ENCODE results near the gene AKAP10. TPM values are rescaled to one million over a fixed set of nuclear protein-coding genes. Genes with fewer than 3 reads are reported as not detected.
A peak's percentile ranks its signal among the peaks of the same experiment; 100 is the strongest.

AKAP10 gene
- total RNA-seq, 1 experiment from 2014 or later, result 34.1 TPM

GRCh38 chr17:19943599-19943998 lies 34.0 kb downstream of the AKAP10 start:
- ChIA-PET CTCF (interaction anchor here (0.5 to 2.1 kb wide), 2 partner anchors 18 to 65 kb away, joined by 3 to 5 read pairs; partner anchors contain the start of gene SPECC1), POLR2A (no interaction called here)
- TF ChIP-seq CTCF (IDR thresholded peaks at IDR 0.05; ENCODE audit: unreplicated experiment), result no peak
- DNase-seq (ENCODE audit: unreplicated experiment), result no peak
- intact Hi-C loops (cut with micrococcal nuclease), result no loop called here
- H3K4me3 Mint-ChIP-seq (ENCODE audit: unreplicated experiment), result no peak overlapping the region
- no peaks in the 10 kb centered on the region for H3K9me3 Mint-ChIP-seq (ENCODE audit: unreplicated experiment)
- no peak overlapping the region for H3K27ac Mint-ChIP-seq (ENCODE audit: low read depth, unreplicated experiment)
- no TSS peak for BruUV-seq (replicated peaks)
- H3K4me1 Mint-ChIP-seq (ENCODE audit: insufficient read depth, unreplicated experiment), result peaks cover 18% of the 10 kb centered on the region
- H3K27me3 Mint-ChIP-seq (ENCODE audit: insufficient read depth, unreplicated experiment), result no peaks in the 10 kb centered on the region
- H3K36me3 Mint-ChIP-seq (ENCODE audit: insufficient read depth, unreplicated experiment), result peaks cover 64% of the 10 kb centered on the region

GRCh38 chr17:19943026-19943425 lies 34.6 kb downstream of the AKAP10 start:
- H3K27me3 Mint-ChIP-seq (ENCODE audit: insufficient read depth, unreplicated experiment), result no peaks in the 10 kb centered on the region
- intact Hi-C loops (cut with micrococcal nuclease), result no loop called here
- peaks cover 64% of the 10 kb centered on the region for H3K36me3 Mint-ChIP-seq (ENCODE audit: insufficient read depth, unreplicated experiment)
- no peak overlapping the region for H3K4me3 Mint-ChIP-seq (ENCODE audit: unreplicated experiment)
- H3K27ac Mint-ChIP-seq (ENCODE audit: low read depth, unreplicated experiment), result no peak overlapping the region
- DNase-seq (ENCODE audit: unreplicated experiment), result no peak
- peaks cover 14% of the 10 kb centered on the region for H3K4me1 Mint-ChIP-seq (ENCODE audit: insufficient read depth, unreplicated experiment)
- ChIA-PET POLR2A (no interaction called here), CTCF (interaction anchor here (0.5 to 2.1 kb wide), 2 partner anchors 18 to 66 kb away, joined by 3 to 5 read pairs; partner anchors contain the start of gene SPECC1)
- TF ChIP-seq CTCF (IDR thresholded peaks at IDR 0.05; ENCODE audit: unreplicated experiment), result no peak
- no TSS peak for BruUV-seq (replicated peaks)
- H3K9me3 Mint-ChIP-seq (ENCODE audit: unreplicated experiment), result no peaks in the 10 kb centered on the region

- BruUV-seq (replicated peaks), result no TSS peak
- ChIA-PET POLR2A (no interaction called here), CTCF (no interaction called here)
- no peak for TF ChIP-seq CTCF (IDR thresholded peaks at IDR 0.05; ENCODE audit: unreplicated experiment)
- Mint-ChIP-seq H3K27me3 (ENCODE audit: insufficient read depth, unreplicated experiment) (no peaks in the 10 kb centered on the region), H3K9me3 (ENCODE audit: unreplicated experiment) (no peaks in the 10 kb centered on the region), H3K27ac (ENCODE audit: low read depth, unreplicated experiment) (peak overlapping the region; percentile 3), H3K36me3 (ENCODE audit: insufficient read depth, unreplicated experiment) (peaks cover 70% of the 10 kb centered on the region), H3K4me1 (ENCODE audit: insufficient read depth, unreplicated experiment) (peaks cover 19% of the 10 kb centered on the region), H3K4me3 (ENCODE audit: unreplicated experiment) (no peak overlapping the region)
- peak; percentile 1 for DNase-seq (ENCODE audit: unreplicated experiment)
- intact Hi-C loops (cut with micrococcal nuclease), result no loop called here
These were observed 36.7 kb downstream of the AKAP10 start for GRCh38 chr17:19940722-19941464.

- no TSS peak for BruUV-seq (replicated peaks)
- Mint-ChIP-seq H3K4me1 (ENCODE audit: insufficient read depth, unreplicated experiment) (peaks cover 19% of the 10 kb centered on the region), H3K27me3 (ENCODE audit: insufficient read depth, unreplicated experiment) (no peaks in the 10 kb centered on the region), H3K4me3 (ENCODE audit: unreplicated experiment) (no peak overlapping the region), H3K27ac (ENCODE audit: low read depth, unreplicated experiment) (peak overlapping the region; percentile 3), H3K36me3 (ENCODE audit: insufficient read depth, unreplicated experiment) (peaks cover 76% of the 10 kb centered on the region), H3K9me3 (ENCODE audit: unreplicated experiment) (no peaks in the 10 kb centered on the region)
- POLR2A ChIA-PET, result no interaction called here
- intact Hi-C loops (cut with micrococcal nuclease), result no loop called here
- DNase-seq (ENCODE audit: unreplicated experiment), result no peak
- CTCF ChIA-PET, result no interaction called here
- no peak for TF ChIP-seq CTCF (IDR thresholded peaks at IDR 0.05; ENCODE audit: unreplicated experiment)
These were observed 37.5 kb downstream of the AKAP10 start for GRCh38 chr17:19939993-19940721.
